ENCODE measurements around the gene RPS6KA2. TPM values are rescaled to one million over a fixed set of nuclear protein-coding genes. Genes with fewer than 3 reads are reported as not detected.

The RPS6KA2 gene
- total and polyA plus RNA-seq, 2 donors (not counting 1 experiment from before 2014, with no cell fraction given), result 2.2 to 16.0 TPM

DNA sequence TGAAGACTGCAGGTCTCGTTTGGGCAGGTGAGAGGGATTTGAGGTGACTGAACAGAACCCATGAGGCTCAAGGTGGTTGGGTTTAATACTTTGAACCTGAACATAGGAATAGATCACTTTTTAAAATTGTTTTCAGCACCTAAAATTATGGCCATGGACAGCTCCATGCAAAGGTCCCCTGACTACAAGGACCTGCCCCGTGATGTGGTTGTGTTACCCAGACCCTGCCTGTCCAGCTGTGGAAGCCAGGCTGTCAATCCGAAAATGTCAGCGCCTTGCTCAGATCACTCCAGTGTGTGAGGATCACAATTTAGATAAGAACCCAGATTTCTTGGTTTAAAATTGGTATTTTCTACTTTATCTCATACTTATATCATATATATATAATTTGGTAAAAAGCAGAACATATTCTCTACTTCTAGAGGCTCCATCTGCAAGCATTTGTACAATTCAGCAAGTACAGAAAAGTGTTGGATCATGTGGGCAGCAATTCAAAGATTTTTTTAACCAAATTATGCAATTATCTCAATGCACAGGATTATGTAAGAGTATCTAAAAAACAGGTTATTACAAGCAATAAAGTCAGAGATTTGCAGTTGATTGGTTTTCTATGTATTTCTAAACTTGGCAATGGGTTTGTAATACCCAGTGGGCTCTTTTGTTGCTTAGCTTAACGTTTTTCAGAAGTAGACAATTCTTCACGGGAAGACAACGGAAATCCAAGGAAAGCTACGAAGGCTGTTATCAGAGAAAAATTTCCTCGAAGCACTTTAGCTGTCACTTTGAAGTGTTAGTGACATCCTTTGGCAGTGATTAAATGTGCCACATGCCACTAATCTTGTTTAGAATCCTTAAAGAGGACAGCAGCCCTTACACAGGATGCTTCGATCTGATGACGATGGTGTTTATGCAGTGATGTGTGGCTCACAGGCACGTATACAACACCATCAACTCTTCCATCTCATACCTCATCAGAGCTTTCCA, 24.1 kb upstream of the RPS6KA2 start:
- TF ChIP-seq, protein P1, sequence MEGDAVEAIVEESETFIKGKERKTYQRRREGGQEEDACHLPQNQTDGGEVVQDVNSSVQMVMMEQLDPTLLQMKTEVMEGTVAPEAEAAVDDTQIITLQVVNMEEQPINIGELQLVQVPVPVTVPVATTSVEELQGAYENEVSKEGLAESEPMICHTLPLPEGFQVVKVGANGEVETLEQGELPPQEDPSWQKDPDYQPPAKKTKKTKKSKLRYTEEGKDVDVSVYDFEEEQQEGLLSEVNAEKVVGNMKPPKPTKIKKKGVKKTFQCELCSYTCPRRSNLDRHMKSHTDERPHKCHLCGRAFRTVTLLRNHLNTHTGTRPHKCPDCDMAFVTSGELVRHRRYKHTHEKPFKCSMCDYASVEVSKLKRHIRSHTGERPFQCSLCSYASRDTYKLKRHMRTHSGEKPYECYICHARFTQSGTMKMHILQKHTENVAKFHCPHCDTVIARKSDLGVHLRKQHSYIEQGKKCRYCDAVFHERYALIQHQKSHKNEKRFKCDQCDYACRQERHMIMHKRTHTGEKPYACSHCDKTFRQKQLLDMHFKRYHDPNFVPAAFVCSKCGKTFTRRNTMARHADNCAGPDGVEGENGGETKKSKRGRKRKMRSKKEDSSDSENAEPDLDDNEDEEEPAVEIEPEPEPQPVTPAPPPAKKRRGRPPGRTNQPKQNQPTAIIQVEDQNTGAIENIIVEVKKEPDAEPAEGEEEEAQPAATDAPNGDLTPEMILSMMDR (IDR thresholded peaks at IDR 0.05), result no peak
- TF ChIP-seq EZH2 (IDR thresholded peaks at IDR 0.05; ENCODE audit: borderline replicate concordance, insufficient read depth, low read depth, low read length, poor library complexity, severe bottlenecking), result no peak
- no peaks in the 10 kb centered on the region for H3K36me3 ChIP-seq (replicated peaks in 1 of 2; ENCODE audit: control extremely low read depth in 1 of 2, control insufficient read depth in 1 of 2, extremely low read depth in 1 of 2, insufficient read depth in 2 of 2, low read length in 1 of 2)
- H3K27me3 ChIP-seq (replicated peaks in 1 of 4; ENCODE audit: control extremely low read depth in 1 of 4, control insufficient read depth in 3 of 4, insufficient read depth in 4 of 4, low read length in 3 of 4), result peaks cover 0 to 3% (median 0%) of the 10 kb centered on the region in 4 experiments
- no peak overlapping the region for H3K9ac ChIP-seq (ENCODE audit: low read length)
- peaks cover 6% of the 10 kb centered on the region in 2 donors for H3K4me1 ChIP-seq (ENCODE audit: control insufficient read depth in 2 of 2, insufficient read depth in 2 of 2, low read length in 2 of 2)
- Mint-ChIP-seq H3K27ac (no peak overlapping the region), H3K9me3 (ENCODE audit: insufficient read depth) (no peaks in the 10 kb centered on the region), H3K4me1 (no peaks in the 10 kb centered on the region), H3K27me3 (no peaks in the 10 kb centered on the region), H3K4me3 (no peak overlapping the region)
- H4K20me1 ChIP-seq (ENCODE audit: control insufficient read depth, insufficient read depth, low read length, poor library complexity, severe bottlenecking), result no peaks in the 10 kb centered on the region
- H3K79me2 ChIP-seq (ENCODE audit: control insufficient read depth, insufficient read depth, low read length), result no peaks in the 10 kb centered on the region
- intact Hi-C loops (cut with micrococcal nuclease), result no loop called here
- H2AFZ ChIP-seq (ENCODE audit: insufficient read depth, low read depth, low read length, poor library complexity, severe bottlenecking), result no peak overlapping the region
- no peak overlapping the region for H3K27ac ChIP-seq (ENCODE audit: low read length in 2 of 2)
- H3K9me3 ChIP-seq (ENCODE audit: control extremely low read depth in 1 of 3, control insufficient read depth in 2 of 3, insufficient read depth in 1 of 3, low read length in 2 of 3), result peaks cover 0 to 4% (median 0%) of the 10 kb centered on the region in 3 donors
- POLR2A ChIA-PET, result no interaction called here
- DNase-seq (no peak), ATAC-seq (ENCODE audit: low read depth) (no peak)
- H3K4me2 ChIP-seq (replicated peaks; ENCODE audit: low read depth, low read length, poor library complexity, severe bottlenecking), result no peak overlapping the region
- CTCF ChIA-PET, result no interaction called here
- WGBS (ENCODE audit: insufficient coverage), result 96% methylated on average over 6 of the region's 12 CpGs
- H3K4me3 ChIP-seq (ENCODE audit: control extremely low read depth in 1 of 5, extremely low read depth in 1 of 5, insufficient read depth in 1 of 5, low read depth in 2 of 5, low read length in 4 of 5), result no peak overlapping the region

DNA sequence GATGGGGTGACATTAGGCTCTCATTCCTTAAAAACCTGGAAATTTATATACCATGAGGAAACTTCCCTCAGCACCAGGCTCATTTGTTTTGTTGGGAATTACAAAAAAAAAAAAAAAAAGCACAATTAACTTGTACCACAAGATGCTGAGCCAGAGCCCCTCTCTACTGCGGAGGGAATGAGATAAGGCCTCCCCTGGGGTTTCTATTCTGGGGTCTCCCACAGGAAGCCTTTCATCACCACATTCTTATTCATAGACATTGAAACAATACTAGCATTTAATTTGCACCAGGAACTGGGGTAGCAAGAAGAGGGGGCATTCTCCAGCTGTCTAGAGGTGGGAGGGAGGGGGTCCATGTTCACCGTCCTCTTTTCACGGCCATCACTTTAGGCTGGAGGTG, 23.0 kb upstream of the RPS6KA2 start:
- intact Hi-C loops (cut with micrococcal nuclease), result no loop called here

More for the DNA sequence above, 23.0 kb upstream of the RPS6KA2 start:
- Histone ChIP-seq H3K4me3 (ENCODE audit: control extremely low read depth in 1 of 5, extremely low read depth in 1 of 5, insufficient read depth in 1 of 5, low read depth in 2 of 5, low read length in 4 of 5) (no peak overlapping the region), H3K4me1 (ENCODE audit: control insufficient read depth in 2 of 2, insufficient read depth in 2 of 2, low read length in 2 of 2) (no peaks in the 10 kb centered on the region), H3K4me2 (replicated peaks; ENCODE audit: low read depth, low read length, poor library complexity, severe bottlenecking) (no peak overlapping the region), H3K79me2 (ENCODE audit: control insufficient read depth, insufficient read depth, low read length) (no peaks in the 10 kb centered on the region), H4K20me1 (ENCODE audit: control insufficient read depth, insufficient read depth, low read length, poor library complexity, severe bottlenecking) (no peaks in the 10 kb centered on the region), H3K27me3 (replicated peaks in 1 of 4; ENCODE audit: control extremely low read depth in 1 of 4, control insufficient read depth in 3 of 4, insufficient read depth in 4 of 4, low read length in 3 of 4) (peaks cover 0 to 3% (median 0%) of the 10 kb centered on the region in 4 experiments), H3K9ac (ENCODE audit: low read length) (no peak overlapping the region), H3K9me3 (ENCODE audit: control extremely low read depth in 1 of 3, control insufficient read depth in 2 of 3, insufficient read depth in 1 of 3, low read length in 2 of 3) (peaks cover 0 to 6% (median 0%) of the 10 kb centered on the region in 3 donors), H3K36me3 (replicated peaks in 1 of 2; ENCODE audit: control extremely low read depth in 1 of 2, control insufficient read depth in 1 of 2, extremely low read depth in 1 of 2, insufficient read depth in 2 of 2, low read length in 1 of 2) (no peaks in the 10 kb centered on the region), H3K27ac (ENCODE audit: low read length in 2 of 2) (no peak overlapping the region), H2AFZ (ENCODE audit: insufficient read depth, low read depth, low read length, poor library complexity, severe bottlenecking) (no peak overlapping the region)
- no peak overlapping the region for H3K27ac Mint-ChIP-seq
- 41% methylated on average over 2 of the region's 3 CpGs for WGBS (ENCODE audit: insufficient coverage)
- no peak overlapping the region for H3K4me3 Mint-ChIP-seq
- no peaks in the 10 kb centered on the region for H3K9me3 Mint-ChIP-seq (ENCODE audit: insufficient read depth)
- ChIA-PET POLR2A (no interaction called here), CTCF (no interaction called here)
- no peak for ATAC-seq (ENCODE audit: low read depth)
- no peaks in the 10 kb centered on the region for H3K27me3 Mint-ChIP-seq
- TF ChIP-seq, protein P1 (IDR thresholded peaks at IDR 0.05), result no peak
- no peak for TF ChIP-seq EZH2 (IDR thresholded peaks at IDR 0.05; ENCODE audit: borderline replicate concordance, insufficient read depth, low read depth, low read length, poor library complexity, severe bottlenecking)
- no peak for DNase-seq
- H3K4me1 Mint-ChIP-seq, result no peaks in the 10 kb centered on the region

Measured in B cell (primary cell).